Measurements from ENCODE around the gene EXOSC1.

EXOSC1 gene

GRCh38 chr10:97408496-97408992 is 37.3 kb downstream of the EXOSC1 start:
- no peak for TF ChIP-seq REST (IDR thresholded peaks at IDR 0.05; ENCODE audit: insufficient read depth in 1 of 2, low read depth in 2 of 2, low read length in 2 of 2)
- TF ChIP-seq TAF1 (IDR thresholded peaks at IDR 0.05; ENCODE audit: borderline replicate concordance, insufficient read depth, low read length): no peak
- TF ChIP-seq SIN3A (IDR thresholded peaks at IDR 0.05; ENCODE audit: borderline replicate concordance, insufficient read depth, low read length): no peak
- no peak for TF ChIP-seq POLR2AphosphoS5 (IDR thresholded peaks at IDR 0.05; ENCODE audit: low read depth, low read length)
- TF ChIP-seq FOXP2 (optimal IDR thresholded peaks at IDR 0.05; ENCODE audit: borderline replicate concordance, extremely low read depth, extremely low read length, insufficient read depth): no peak

- TF ChIP-seq POLR2AphosphoS5 (IDR thresholded peaks at IDR 0.05; ENCODE audit: low read depth, low read length): no peak
- TF ChIP-seq REST (IDR thresholded peaks at IDR 0.05; ENCODE audit: insufficient read depth in 1 of 2, low read depth in 2 of 2, low read length in 2 of 2): no peak
- no peak for TF ChIP-seq TAF1 (IDR thresholded peaks at IDR 0.05; ENCODE audit: borderline replicate concordance, insufficient read depth, low read length)
- TF ChIP-seq SIN3A (IDR thresholded peaks at IDR 0.05; ENCODE audit: borderline replicate concordance, insufficient read depth, low read length): no peak
- TF ChIP-seq FOXP2 (optimal IDR thresholded peaks at IDR 0.05; ENCODE audit: borderline replicate concordance, extremely low read depth, extremely low read length, insufficient read depth): no peak
Observed at GRCh38 chr10:97407952-97408248, 37.9 kb downstream of the EXOSC1 start.

GRCh38 chr10:97407211-97407951 is 38.4 kb downstream of the EXOSC1 start:
- TF ChIP-seq POLR2AphosphoS5 (IDR thresholded peaks at IDR 0.05; ENCODE audit: low read depth, low read length): no peak

- no peak for TF ChIP-seq POLR2AphosphoS5 (IDR thresholded peaks at IDR 0.05; ENCODE audit: low read depth, low read length)
- no peak for TF ChIP-seq REST (IDR thresholded peaks at IDR 0.05; ENCODE audit: insufficient read depth in 1 of 2, low read depth in 2 of 2, low read length in 2 of 2)
- TF ChIP-seq SIN3A (IDR thresholded peaks at IDR 0.05; ENCODE audit: borderline replicate concordance, insufficient read depth, low read length): no peak
- TF ChIP-seq FOXP2 (optimal IDR thresholded peaks at IDR 0.05; ENCODE audit: borderline replicate concordance, extremely low read depth, extremely low read length, insufficient read depth): no peak
- no peak for TF ChIP-seq TAF1 (IDR thresholded peaks at IDR 0.05; ENCODE audit: borderline replicate concordance, insufficient read depth, low read length)
Observed at GRCh38 chr10:97406064-97406463, 39.7 kb downstream of the EXOSC1 start.

DNA sequence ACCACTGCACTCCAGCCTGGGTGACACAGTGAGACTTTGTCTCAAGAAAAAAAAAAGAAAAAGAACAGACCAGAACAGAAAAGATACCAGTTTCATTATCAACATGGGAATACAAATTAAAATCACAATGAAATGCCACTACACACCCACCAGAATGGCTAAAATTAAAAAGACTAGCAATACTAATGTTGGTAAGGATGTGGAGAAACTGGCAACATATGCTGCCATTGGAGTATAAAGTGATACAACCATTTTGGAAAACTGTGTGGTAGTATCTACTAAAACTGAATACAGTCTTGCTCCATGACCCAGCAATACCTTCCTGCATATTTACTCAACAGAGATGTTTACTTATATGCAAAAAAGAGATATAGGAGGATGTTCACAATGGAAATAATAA is 41.8 kb downstream of the EXOSC1 start:
- TF ChIP-seq TAF1 (IDR thresholded peaks at IDR 0.05; ENCODE audit: borderline replicate concordance, insufficient read depth, low read length) (no peak), FOXP2 (optimal IDR thresholded peaks at IDR 0.05; ENCODE audit: borderline replicate concordance, extremely low read depth, extremely low read length, insufficient read depth) (no peak), REST (IDR thresholded peaks at IDR 0.05; ENCODE audit: insufficient read depth in 1 of 2, low read depth in 2 of 2, low read length in 2 of 2) (no peak), SIN3A (IDR thresholded peaks at IDR 0.05; ENCODE audit: borderline replicate concordance, insufficient read depth, low read length) (no peak), POLR2AphosphoS5 (IDR thresholded peaks at IDR 0.05; ENCODE audit: low read depth, low read length) (no peak)
